SJCRH30 (cell line): Measurements from ENCODE around the gene NMT1. TPM values are rescaled to one million over a fixed set of nuclear protein-coding genes. Genes with fewer than 3 reads are reported as not detected.

Experiments
- DNase-seq, 2 experiments: peaks; one replicate each; pipeline ENCODE4 v3.0.0-alpha.2; 2015 to 2020
- H3K27ac ChIP-seq: fragments of 250-450 bp; sonication (Bioruptor Pico); 2 replicates; pipeline ENCODE4 v1.5.1; 2020; ENCODE audit warnings: mild to moderate bottlenecking, moderate library complexity
- H3K27me3 ChIP-seq: fragments of 250-450 bp; sonication (Bioruptor Pico); 2 replicates; pipeline ENCODE4 v1.5.1; 2020; ENCODE audit warnings: mild to moderate bottlenecking, moderate library complexity
- H3K36me3 ChIP-seq: fragments of 250-450 bp; sonication (Bioruptor Pico); 2 replicates; pipeline ENCODE4 v1.5.1; 2020; ENCODE audit warnings: mild to moderate bottlenecking, moderate library complexity
- H3K4me1 ChIP-seq: fragments of 250-450 bp; sonication (Bioruptor Pico); 2 replicates; pipeline ENCODE4 v1.5.1; 2020; ENCODE audit warnings: mild to moderate bottlenecking, moderate library complexity
- H3K4me3 ChIP-seq: fragments of 250-450 bp; sonication (Bioruptor Pico); 2 replicates; pipeline ENCODE4 v1.5.1; 2020; ENCODE audit warnings: mild to moderate bottlenecking, moderate library complexity
- H3K9me3 ChIP-seq: fragments of 250-450 bp; sonication (Bioruptor Pico); replicated peaks from 2 replicates; pipeline ENCODE4 v1.5.1; 2020; ENCODE audit warnings: mild to moderate bottlenecking, moderate library complexity
- total RNA-seq: library from RNA; depleted of rRNA; stranded (reverse); fragments of >200 nt; shearing (Covaris generic); gene quantifications from 2 replicates; pipeline ENCODE4 v1.2.3, GENCODE V29; 2014

The NMT1 gene
- total RNA-seq, 1 experiment from 2014 or later = 72.0 TPM

- H3K4me1 ChIP-seq = no peaks in the 10 kb centered on the region
- H3K27ac ChIP-seq = no peak overlapping the region
- no peak for DNase-seq
- no peak overlapping the region for H3K4me3 ChIP-seq
- no peaks in the 10 kb centered on the region for H3K27me3 ChIP-seq
- H3K36me3 ChIP-seq = peaks cover 16% of the 10 kb centered on the region
- no peaks in the 10 kb centered on the region for H3K9me3 ChIP-seq
Measured at GRCh38 chr17:45110676-45111611, 49.8 kb downstream of the NMT1 start.

GRCh38 chr17:45111850-45112249 lies 50.7 kb downstream of the NMT1 start:
- no peak overlapping the region for H3K27ac ChIP-seq
- H3K27me3 ChIP-seq = no peaks in the 10 kb centered on the region
- H3K4me3 ChIP-seq = no peak overlapping the region
- peaks cover 14% of the 10 kb centered on the region; the same call in 1 of the 2 replicates for H3K36me3 ChIP-seq
- no peaks in the 10 kb centered on the region for H3K9me3 ChIP-seq
- no peak for DNase-seq
- H3K4me1 ChIP-seq = no peaks in the 10 kb centered on the region

GRCh38 chr17:45112559-45113423 lies 51.7 kb downstream of the NMT1 start:
- Histone ChIP-seq H3K9me3 (no peaks in the 10 kb centered on the region), H3K27me3 (no peaks in the 10 kb centered on the region), H3K27ac (no peak overlapping the region), H3K4me3 (no peak overlapping the region), H3K4me1 (no peaks in the 10 kb centered on the region), H3K36me3 (peaks cover 8% of the 10 kb centered on the region; the same call in 1 of the 2 replicates)
- no peak for DNase-seq

GRCh38 chr17:45113424-45113754 lies 52.3 kb downstream of the NMT1 start:
- Histone ChIP-seq H3K27ac (no peak overlapping the region), H3K9me3 (no peaks in the 10 kb centered on the region), H3K4me1 (no peaks in the 10 kb centered on the region), H3K27me3 (no peaks in the 10 kb centered on the region), H3K36me3 (peaks cover 8% of the 10 kb centered on the region; the same call in 1 of the 2 replicates), H3K4me3 (no peak overlapping the region)
- no peak for DNase-seq

- no peak overlapping the region for H3K4me3 ChIP-seq
- no peaks in the 10 kb centered on the region for H3K27me3 ChIP-seq
- no peaks in the 10 kb centered on the region for H3K36me3 ChIP-seq
- no peak for DNase-seq
- H3K27ac ChIP-seq = no peak overlapping the region
- H3K4me1 ChIP-seq = no peaks in the 10 kb centered on the region
- H3K9me3 ChIP-seq = no peaks in the 10 kb centered on the region
Measured at GRCh38 chr17:45114117-45114932, 53.2 kb downstream of the NMT1 start.

GRCh38 chr17:45115015-45115625 lies 54.0 kb downstream of the NMT1 start:
- no peak overlapping the region for H3K4me3 ChIP-seq
- H3K27me3 ChIP-seq = no peaks in the 10 kb centered on the region
- no peak for DNase-seq
- H3K27ac ChIP-seq = no peak overlapping the region
- H3K36me3 ChIP-seq = no peaks in the 10 kb centered on the region
- H3K4me1 ChIP-seq = no peaks in the 10 kb centered on the region
- H3K9me3 ChIP-seq = no peaks in the 10 kb centered on the region

GRCh38 chr17:45115871-45116270 lies 54.8 kb downstream of the NMT1 start:
- Histone ChIP-seq H3K4me3 (no peak overlapping the region), H3K4me1 (no peaks in the 10 kb centered on the region), H3K36me3 (no peaks in the 10 kb centered on the region), H3K27ac (no peak overlapping the region), H3K9me3 (no peaks in the 10 kb centered on the region), H3K27me3 (no peaks in the 10 kb centered on the region)
- no peak for DNase-seq

GRCh38 chr17:45116434-45117016 lies 55.4 kb downstream of the NMT1 start:
- H3K9me3 ChIP-seq = no peaks in the 10 kb centered on the region
- H3K36me3 ChIP-seq = no peaks in the 10 kb centered on the region
- H3K4me3 ChIP-seq = no peak overlapping the region
- no peak for DNase-seq
- no peaks in the 10 kb centered on the region for H3K27me3 ChIP-seq
- H3K4me1 ChIP-seq = no peaks in the 10 kb centered on the region
- no peak overlapping the region for H3K27ac ChIP-seq

GRCh38 chr17:45117334-45117733 lies 56.2 kb downstream of the NMT1 start:
- no peaks in the 10 kb centered on the region for H3K4me1 ChIP-seq
- DNase-seq = no peak

GRCh38 chr17:45117848-45118646 lies 56.9 kb downstream of the NMT1 start:
- no peak for DNase-seq
- Histone ChIP-seq H3K27ac (no peak overlapping the region), H3K4me1 (no peaks in the 10 kb centered on the region), H3K36me3 (no peaks in the 10 kb centered on the region), H3K4me3 (no peak overlapping the region), H3K9me3 (no peaks in the 10 kb centered on the region), H3K27me3 (no peaks in the 10 kb centered on the region)

More at GRCh38 chr17:45117334-45117733, 56.2 kb downstream of the NMT1 start:
- Histone ChIP-seq H3K27me3 (no peaks in the 10 kb centered on the region), H3K27ac (no peak overlapping the region), H3K9me3 (no peaks in the 10 kb centered on the region), H3K36me3 (no peaks in the 10 kb centered on the region), H3K4me3 (no peak overlapping the region)

GRCh38 chr17:45118691-45119090 lies 57.6 kb downstream of the NMT1 start:
- H3K36me3 ChIP-seq = no peaks in the 10 kb centered on the region
- H3K4me1 ChIP-seq = peaks cover 4% of the 10 kb centered on the region
- H3K4me3 ChIP-seq = no peak overlapping the region
- H3K27me3 ChIP-seq = no peaks in the 10 kb centered on the region
- no peak for DNase-seq
- H3K27ac ChIP-seq = no peak overlapping the region
- H3K9me3 ChIP-seq = no peaks in the 10 kb centered on the region

- DNase-seq = no peak
- no peaks in the 10 kb centered on the region for H3K36me3 ChIP-seq
- H3K4me3 ChIP-seq = no peak overlapping the region
- no peaks in the 10 kb centered on the region for H3K27me3 ChIP-seq
- no peak overlapping the region for H3K27ac ChIP-seq
- no peaks in the 10 kb centered on the region for H3K9me3 ChIP-seq
- peaks cover 13% of the 10 kb centered on the region for H3K4me1 ChIP-seq
Measured at GRCh38 chr17:45119964-45120363, 58.8 kb downstream of the NMT1 start.

- H3K9me3 ChIP-seq = no peaks in the 10 kb centered on the region
- H3K4me1 ChIP-seq = peaks cover 13% of the 10 kb centered on the region
- no peak for DNase-seq
- no peaks in the 10 kb centered on the region for H3K27me3 ChIP-seq
- H3K36me3 ChIP-seq = no peaks in the 10 kb centered on the region
- H3K27ac ChIP-seq = no peak overlapping the region
- no peak overlapping the region for H3K4me3 ChIP-seq
Measured at GRCh38 chr17:45120558-45120957, 59.4 kb downstream of the NMT1 start.
